ENCODE results near the gene CYS1.
"Not testable (repeated sequence)": the region's sequence is repeated elsewhere in the genome, so short reads cannot be mapped to it uniquely, and the experiment has no call there.

The CYS1 gene

DNA sequence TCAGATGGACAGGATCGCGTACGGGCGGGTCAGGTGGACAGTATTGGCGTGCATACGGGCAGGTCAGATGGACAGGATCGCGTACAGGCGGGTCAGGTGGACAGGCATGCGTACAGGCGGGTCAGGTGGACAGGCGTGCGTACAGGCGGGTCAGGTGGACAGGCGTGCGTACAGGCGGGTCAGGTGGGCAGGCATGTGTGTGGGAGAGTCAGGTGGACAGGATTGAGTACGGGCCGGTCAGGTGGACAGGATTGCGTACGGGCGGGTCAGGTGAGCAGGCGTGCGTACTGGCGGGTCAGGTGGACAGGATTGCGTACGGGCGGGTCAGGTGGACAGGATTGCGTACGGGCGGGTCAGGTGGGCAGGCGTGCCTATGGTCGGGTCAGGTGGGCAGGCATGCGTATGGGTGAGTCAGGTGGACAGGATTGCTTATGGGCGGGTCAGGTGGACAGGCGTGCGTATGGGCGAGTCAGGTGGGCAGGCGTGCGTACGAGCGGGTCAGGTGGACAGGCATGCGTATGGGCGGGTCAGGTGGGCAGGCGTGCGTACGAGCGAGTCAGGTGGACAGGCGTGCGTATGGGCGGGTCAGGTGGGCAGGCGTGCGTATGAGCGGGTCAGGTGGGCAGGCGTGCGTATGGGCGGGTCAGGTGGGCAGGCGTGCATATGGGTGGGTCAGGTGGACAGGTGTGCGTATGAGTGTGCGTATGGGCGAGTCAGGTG lies 68.4 kb downstream of the CYS1 start:
- DNase-seq: not testable (repeated sequence)

DNA sequence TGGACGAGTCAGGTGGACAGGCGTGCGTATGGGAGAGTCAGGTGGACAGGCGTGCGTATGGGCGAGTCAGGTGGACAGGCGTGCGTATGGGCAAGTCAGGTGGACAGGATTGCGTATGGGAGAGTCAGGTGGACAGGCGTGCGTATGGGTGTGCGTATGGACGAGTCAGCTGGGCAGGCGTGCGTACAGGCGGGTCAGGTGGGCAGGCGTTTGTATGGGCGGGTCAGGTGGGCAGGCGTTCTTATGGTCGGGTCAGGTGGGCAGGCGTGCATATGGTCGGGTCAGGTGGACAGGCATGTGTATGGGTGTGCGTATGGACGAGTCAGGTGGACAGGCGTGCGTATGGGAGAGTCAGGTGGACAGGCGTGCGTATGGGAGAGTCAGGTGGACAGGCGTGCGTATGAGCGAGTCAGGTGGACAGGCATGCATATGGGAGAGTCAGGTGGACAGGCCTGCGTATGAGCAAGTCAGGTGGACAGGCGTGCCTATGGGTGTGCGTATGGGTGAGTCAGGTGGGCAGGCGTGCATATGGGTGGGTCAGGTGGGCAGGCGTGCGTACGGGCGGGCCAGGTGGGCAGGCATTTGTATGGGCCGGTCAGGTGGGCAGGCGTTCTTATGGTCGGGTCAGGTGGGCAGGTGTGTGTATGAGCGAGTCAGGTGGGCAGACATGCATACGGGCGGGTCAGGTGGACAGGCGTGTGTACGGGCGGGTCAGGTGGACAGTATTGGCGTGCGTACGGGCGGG lies 69.2 kb downstream of the CYS1 start:
- not testable (repeated sequence) for DNase-seq

- no peak for DNase-seq
Measured at GRCh38 chr2:10009811-10010781, 70.1 kb downstream of the CYS1 start.

GRCh38 chr2:10009271-10009810 lies 70.9 kb downstream of the CYS1 start:
- DNase-seq: no peak

DNA sequence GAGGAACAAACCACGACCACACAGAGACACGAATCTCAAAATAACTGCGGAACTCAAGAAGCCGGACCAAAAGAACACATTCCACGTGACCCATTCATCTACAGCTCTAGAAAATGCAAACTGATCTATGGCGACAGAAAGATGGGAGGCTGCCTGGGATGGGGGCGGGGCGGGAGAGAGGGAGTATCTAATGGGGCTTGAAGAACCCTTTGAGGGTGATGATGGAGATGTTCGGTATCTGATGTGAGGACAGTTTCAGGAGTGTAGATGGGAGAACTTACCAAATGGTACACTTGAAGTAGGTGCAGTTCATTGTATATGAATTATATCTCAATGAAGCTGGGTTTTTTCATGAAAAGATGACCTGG lies 71.4 kb downstream of the CYS1 start:
- no peak for DNase-seq

DNA sequence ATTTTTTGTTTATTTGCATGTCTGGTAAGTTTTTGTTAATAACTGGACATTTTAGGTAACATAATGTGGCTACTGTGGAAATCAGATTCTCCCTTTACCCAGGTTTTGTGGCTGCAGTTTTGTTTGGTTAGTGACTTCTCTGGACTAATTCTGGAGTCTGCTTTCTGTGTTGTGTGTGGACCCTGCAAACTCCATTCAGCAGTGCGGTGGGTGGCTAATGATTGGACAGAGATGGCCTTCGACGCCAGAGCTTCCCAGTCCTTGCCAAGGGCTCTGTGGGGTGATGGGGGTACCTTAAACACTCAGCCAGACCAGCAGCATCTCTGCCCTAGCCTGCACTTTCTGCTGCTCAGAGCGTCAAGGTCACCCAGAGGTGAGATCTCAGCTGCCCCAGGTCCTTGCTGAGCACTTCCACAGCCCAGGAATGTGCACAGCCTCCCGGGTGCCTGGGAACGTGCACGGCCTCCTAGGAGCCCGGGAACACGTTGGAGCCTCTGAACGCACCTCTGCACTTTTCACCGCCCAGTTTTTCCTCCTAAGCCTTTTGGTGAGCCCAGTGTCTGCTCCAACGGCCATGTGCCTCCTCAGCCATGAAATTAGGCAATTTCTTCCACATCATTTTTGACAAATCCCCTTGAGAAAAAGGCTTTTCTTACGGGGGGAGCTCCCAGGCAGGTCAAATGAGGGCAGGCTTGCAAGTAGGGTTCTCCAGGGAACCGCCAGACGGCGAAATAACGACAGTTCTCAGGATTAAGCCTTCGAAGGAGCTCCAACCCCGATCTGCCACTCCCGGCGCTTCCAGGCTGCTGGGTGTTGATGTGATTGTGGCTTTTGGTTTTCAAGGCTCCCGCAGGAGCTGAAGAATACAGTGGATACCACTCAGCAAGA lies 72.0 kb downstream of the CYS1 start:
- DNase-seq: no peak

DNA sequence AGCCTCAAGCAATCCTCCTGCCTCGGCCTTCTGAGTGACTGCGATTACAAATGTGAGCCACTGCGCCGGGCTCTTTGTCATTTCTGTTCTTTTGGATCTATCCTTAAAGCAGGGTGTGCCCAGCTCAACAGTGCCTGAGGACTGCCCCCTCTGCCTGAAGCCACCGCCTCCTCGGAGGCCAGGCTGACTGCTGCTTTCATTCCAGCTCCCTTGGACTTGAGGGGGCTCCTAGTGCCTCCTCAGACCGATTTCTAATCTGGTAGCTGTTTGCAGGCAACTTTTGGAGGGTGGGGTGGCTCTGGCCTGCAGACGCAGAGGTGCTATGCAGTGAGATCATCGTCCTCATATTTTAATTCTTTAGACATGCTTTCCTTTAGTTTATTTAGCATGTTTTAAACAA lies 72.8 kb downstream of the CYS1 start:
- no peak for DNase-seq

Data from cortex of kidney (tissue), 1 donor.